ENCODE measurements around the gene SIRPA.

DNA sequence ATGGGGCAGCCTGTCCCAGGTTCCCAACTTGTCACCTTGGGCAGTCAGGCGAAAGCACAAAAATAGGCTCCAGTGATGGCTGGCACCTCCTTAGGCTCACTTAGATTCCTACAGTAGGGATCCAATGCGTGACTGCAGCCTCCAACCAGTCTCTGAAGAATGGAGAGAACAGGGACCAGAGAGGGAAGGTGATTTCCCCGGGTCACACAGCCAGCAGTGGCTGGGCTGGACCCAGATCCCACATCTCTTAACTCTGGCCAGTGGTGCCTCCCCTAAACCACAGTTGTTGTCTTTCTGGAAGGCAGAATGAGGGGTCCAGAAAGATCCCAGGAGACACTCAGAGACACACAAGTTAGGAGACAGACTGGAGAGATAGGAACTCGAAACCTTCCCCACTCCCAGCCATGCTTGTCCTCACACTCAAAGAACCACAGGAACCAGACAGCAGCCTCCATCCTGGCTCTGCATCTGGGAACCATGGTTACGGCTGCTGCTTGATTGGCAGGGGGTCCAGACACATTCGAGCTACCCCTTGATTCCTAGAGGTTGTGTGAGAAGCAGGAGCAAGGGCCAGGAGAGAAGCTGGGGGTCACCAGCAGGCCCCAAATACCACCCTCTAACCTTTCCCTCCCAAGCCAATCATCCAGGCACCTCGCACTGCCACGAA, 33.1 kb upstream of the SIRPA start:
- TF ChIP-seq, protein P1, sequence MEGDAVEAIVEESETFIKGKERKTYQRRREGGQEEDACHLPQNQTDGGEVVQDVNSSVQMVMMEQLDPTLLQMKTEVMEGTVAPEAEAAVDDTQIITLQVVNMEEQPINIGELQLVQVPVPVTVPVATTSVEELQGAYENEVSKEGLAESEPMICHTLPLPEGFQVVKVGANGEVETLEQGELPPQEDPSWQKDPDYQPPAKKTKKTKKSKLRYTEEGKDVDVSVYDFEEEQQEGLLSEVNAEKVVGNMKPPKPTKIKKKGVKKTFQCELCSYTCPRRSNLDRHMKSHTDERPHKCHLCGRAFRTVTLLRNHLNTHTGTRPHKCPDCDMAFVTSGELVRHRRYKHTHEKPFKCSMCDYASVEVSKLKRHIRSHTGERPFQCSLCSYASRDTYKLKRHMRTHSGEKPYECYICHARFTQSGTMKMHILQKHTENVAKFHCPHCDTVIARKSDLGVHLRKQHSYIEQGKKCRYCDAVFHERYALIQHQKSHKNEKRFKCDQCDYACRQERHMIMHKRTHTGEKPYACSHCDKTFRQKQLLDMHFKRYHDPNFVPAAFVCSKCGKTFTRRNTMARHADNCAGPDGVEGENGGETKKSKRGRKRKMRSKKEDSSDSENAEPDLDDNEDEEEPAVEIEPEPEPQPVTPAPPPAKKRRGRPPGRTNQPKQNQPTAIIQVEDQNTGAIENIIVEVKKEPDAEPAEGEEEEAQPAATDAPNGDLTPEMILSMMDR (IDR thresholded peaks at IDR 0.05; ENCODE audit: low read depth, low read length) = no peak
- no peak for TF ChIP-seq EZH2phosphoT487 (IDR thresholded peaks at IDR 0.05; ENCODE audit: low read depth)
